Astrocyte (in vitro differentiated cells and primary cell): Measurements from ENCODE around the gene UBQLN4.

ENCODE experiments used
- CTCF ChIP-seq: IDR thresholded peaks from 2 replicates; pipeline ENCODE4 v1.5.1; 2011; ENCODE audit warnings: low read depth, mild to moderate bottlenecking, inconsistent platforms, low read length, moderate library complexity; ENCODE audit not compliant: insufficient read depth
- EZH2 ChIP-seq: IDR thresholded peaks from 2 replicates; pipeline ENCODE4 v1.6.1; 2012; ENCODE audit warnings: mild to moderate bottlenecking, low read length, inconsistent platforms; ENCODE audit not compliant: insufficient read depth

- no peak for TF ChIP-seq CTCF
- no peak for TF ChIP-seq EZH2
Measured at GRCh38 chr1:156020293-156021092, 33.1 kb downstream of the UBQLN4 start, which contains the start of gene SSR2.
